CD4-positive, alpha-beta T cell treated with Interleukin-15 for 1 hour (primary cell): Measurements from ENCODE around the gene CAST.
"Not testable (repeated sequence)": the region's sequence is repeated elsewhere in the genome, so short reads cannot be mapped to it uniquely, and the experiment has no call there.

Source experiments
- DNase-seq: peaks from one replicate; pipeline ENCODE4 v3.0.0-alpha.2; 2020

The CAST gene

DNA sequence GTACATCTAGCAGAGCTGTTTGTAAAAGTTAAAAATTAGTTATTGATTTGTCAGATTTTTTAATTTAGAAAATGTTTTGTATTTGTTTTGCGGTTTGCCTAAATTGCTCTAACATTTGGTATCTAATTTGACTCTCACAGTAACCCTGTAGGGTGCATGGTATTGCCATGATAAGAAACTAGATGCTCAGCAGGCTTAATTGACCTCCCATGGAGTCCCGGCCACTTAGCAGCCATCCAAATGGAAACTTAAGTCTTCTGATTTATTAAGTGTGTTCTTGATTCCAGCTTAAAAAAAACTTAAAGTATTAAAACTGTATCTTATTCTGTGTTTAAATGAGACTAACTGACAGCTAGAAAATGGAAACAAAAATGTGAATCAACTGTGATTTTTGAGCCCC is 54.5 kb downstream of the CAST start:
- DNase-seq: no peak

DNA sequence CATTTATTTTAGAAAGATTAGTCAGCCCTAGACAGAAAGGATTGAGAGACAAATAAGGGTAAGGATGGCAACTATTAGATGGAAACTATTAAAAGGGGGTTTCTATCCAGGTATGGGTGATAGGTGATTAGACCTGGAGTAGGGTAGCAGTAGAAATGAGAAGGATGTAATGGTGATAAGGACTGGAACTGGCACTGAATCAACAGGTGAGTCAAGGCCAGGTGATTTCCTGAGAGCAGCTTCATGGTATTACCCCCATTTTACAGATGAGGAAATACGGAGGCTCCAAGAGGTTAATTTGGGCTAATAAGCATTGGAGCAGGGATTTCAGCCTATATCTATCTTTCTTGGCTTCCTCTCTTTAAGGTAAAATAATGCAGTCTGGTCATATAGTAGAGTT is 55.7 kb downstream of the CAST start:
- no peak for DNase-seq

DNA sequence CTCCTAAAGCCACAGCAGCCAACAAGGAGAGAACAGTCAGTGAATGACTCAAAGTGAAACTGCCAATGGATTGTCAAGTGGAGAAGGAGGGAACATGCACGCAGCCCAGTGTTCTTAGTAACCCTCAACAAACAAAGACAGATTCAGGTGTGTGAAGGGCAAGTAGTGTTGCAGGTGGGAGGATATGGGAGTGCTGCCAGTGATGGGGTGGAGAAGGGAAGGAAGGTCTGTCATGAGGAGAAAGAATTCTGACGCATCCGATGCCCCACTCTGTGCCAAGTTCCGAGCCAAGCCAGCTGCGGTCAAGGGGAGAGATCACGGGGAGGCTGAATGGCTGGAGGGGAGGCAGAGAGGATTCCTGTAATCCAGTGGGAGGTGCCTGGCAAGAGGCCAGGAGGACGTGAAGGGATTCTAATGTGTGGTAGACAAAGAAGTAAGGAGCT is 56.5 kb downstream of the CAST start:
- DNase-seq: no peak

DNA sequence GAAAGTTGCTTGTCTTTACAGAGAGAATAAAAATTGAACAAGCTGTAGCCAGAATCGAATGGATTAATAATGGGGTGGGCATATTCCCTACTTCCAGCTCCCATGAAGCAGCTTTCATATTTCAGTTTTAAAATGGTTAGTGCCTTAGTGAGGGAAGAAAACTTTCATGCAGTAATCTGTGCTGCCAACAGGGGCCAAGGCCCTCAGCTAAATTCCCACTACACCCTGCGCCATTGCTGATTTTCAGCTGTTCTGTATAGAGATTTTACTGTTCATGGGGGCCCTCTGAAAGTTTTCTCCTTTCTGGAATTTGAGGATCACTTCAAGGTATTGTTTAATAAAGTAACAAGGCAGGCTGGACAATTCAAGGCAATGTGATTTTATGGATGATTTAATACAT is 58.2 kb downstream of the CAST start:
- no peak for DNase-seq

DNA sequence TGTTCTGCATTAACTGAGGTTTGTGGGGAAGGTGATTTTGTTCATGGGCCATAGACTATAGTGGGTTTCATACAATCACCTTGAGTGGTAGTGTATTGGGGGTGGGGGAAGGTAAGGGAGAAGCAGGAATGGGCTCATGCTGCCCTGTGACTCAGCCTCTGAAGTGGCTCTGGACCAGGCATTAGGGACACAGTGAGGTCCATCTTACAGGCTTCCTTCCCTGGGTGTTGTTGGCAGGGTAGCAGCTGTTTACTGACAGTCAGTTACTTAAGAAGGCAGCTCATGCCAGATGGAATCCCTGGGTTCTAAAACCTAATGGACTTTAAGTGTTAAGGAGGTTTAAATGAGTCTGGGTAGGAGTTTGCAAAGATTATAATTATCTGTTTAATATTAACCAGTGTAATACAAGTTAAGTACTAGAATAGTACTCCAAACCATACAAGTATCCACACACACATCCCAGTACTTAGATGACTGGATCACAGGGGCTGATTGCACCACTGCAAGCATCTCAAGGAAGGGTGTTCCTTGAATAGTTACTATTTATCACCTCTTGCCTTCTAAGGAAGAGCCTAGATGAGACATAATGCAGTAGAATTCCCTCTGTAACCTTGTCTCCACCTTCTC is 59.3 kb downstream of the CAST start:
- DNase-seq: no peak

DNA sequence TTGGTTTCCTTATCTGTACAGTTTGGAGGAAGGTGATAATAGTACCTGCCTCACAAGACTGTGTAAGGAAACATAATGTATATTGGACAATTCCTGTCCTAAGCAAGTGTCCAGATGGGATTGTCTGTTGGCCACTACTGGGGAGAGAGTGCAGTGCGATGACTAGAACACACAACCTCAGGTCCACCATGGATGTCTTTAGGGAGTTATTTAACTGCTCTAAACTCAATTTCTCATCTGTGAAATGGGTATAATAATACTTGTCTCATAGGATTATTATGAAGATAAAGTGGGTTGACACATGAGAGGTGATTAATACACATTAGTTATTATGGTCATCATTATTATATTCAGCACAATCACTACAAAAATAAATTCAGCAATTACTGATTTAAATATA is 63.1 kb downstream of the CAST start:
- no peak for DNase-seq

DNA sequence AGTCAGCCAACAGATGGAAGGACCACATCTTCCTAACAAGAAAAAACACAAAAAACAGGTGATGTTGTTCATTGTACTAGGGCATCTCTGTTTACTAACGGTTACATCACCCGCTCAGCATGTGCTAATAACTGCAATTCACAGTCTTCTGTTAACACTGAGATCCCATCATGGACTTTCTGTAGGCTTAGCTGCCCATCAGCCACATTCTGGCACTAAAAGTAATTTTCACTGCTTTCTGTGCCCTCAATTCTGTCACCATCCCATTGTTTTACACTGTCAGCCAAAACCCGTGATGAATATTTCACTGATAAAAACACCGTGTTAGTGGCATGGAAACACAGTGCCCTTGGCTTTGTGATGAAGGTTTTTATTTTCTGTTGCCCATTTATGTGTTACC is 64.6 kb downstream of the CAST start:
- no peak for DNase-seq

DNA sequence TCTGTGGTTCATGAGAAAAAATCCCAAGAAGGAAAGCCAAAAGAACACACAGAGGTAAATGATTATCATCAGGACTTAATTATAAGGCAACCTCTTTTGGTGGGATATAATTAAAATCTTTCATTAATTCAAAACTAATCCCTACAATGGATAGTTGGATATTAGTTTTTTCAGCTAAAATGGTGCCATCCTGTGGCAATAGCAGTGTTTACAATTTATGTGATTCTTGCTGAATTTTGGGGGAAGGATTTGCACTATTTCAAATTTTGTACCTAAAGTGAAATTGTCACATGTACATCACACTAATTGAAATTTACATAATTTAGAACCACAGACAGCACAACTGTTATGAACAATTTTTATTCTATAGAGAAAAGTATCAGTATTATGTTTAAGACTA is 67.0 kb downstream of the CAST start:
- DNase-seq: no peak

DNA sequence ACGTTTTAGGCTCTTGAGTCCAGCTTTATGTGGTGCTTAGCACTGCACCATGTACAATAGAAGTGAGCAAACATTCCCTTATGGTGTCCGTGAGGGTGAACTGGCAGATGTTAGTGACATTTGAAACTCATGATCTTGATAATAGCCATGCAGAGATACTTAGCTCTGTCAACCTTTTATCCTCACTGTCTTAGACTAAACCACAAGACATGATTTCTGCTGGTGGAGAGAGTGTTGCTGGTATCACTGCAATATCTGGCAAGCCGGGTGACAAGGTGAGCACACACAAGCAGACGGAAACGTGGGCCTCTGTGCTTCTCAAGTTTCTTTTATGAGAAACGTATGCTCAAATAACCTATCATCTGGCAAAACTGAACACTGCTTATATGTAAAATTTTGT is 68.4 kb downstream of the CAST start:
- no peak for DNase-seq

DNA sequence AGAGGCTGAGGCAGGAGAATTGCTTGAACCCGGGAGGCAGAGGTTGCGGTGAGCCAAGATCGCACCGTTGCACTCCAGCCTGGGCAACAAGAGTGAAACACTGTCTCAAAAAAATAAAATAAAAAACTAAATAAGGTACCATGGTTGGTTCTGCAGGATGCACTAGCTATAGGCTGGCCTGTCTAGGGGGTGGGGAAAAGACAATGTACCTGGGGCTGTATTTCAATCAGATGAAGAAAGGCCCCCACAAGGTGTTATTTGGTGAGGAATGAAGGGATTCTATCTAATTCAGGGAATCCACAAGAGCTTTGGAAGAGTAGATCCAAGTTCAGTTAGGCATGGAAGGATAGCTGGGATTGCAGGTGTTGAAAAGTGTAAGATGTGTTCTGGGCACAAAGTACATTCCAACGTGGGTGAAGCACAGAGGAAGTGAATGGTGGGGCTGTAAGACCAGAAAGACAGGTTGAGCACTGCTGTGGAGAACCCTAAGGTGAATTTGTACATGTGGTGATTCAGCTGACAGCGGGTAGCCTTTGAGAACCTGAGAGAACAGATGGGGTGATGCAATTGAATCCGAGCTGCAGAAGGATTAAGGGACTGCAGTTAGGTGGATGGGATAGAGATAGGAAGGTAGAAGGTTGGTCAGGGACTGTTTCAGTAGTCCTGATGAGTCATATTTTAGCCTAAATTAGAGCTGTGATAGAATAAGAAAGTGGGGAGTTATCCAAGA is 71.8 kb downstream of the CAST start:
- DNase-seq: no peak

DNA sequence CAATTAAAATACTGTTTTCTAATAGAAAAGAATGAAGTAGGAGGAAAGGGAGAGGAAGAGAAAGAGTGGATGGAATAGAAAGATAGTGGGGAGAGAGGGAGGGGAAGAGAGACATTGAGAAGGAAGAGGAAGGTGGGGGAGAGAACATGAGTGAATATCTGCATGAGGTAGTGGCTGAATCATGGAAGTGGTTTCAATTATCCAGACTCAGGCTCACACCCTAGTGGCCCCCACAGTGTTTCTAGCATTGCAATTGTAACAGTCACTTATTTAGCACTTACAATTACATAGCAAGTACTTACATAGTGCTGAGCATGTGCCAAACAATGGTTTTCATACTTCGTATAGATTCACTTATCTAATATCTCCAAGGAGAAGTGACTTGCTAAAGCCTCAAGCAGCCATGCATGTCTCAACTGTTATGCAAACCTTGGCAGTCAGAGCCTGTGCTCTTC is 72.7 kb downstream of the CAST start:
- no peak for DNase-seq

DNA sequence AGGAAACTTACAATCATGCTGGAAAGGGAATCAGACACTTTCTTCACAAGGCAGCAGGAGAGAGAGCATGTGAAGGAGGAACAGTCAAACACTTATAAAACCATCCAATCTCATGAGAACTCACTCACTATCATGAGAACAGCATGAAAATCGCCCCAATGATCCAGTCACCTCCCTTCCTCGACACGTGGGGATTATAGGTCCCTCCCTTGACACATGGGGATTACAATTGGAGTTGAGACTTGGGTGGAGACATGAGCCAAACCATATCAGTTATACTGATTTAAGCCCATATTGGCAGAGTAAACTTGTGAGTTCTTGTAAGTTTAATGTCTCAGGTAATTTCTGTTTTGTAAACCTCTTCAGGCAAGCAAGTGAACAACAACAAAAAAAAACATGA is 74.8 kb downstream of the CAST start:
- no peak for DNase-seq

DNA sequence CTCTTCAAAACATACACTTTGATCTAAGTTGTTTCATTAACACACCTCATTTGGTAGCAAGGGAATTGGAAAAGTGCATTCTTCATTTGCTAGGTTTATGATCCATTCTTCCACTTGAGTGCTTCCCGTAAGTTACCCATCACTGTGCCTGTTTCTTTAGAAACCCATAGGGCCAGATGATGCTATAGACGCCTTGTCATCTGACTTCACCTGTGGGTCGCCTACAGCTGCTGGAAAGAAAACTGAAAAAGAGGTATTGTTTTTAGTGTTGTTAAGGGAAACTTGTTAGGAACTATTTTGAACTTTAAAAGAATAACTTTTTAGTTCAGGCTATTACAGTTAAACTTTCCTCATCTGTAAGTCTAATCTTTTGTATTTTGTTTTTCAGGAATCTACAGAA is 78.9 kb downstream of the CAST start:
- DNase-seq: no peak

DNA sequence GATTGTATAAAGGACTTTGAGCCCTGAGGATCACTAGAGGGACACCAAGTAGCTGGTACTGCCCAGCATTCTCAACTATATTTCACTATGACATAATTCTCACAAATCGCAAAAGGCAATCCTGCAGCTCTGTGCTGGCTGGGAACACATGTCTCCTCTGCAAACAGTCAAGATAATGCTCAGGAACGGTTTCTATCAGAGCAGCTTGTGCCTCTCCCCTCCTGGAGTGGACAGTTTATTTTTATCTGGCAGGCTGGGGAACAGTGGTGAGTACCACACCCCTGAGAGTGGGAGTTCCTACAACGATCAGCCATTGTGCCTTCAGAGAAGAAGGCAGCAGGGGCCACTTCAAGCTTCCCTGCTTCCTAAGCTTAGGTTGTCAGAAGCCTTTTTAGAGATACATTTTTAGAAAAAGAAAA is 79.7 kb downstream of the CAST start:
- no peak for DNase-seq

DNA sequence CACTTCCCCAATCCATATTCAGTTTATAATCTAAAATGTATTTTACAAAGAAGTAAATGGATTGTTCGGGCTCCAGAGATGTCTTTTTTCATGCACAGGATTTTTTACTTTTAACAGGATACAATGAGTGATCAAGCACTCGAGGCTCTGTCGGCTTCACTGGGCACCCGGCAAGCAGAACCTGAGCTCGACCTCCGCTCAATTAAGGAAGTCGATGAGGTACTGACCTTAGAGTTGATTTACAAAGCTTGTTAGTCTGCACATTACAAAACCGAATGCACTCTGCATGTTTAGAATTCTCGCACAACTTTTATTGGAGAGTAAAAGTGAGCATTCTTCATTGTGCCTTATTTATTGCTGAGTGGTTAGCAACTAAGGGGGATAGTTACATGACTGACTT is 80.4 kb downstream of the CAST start:
- DNase-seq: no peak

DNA sequence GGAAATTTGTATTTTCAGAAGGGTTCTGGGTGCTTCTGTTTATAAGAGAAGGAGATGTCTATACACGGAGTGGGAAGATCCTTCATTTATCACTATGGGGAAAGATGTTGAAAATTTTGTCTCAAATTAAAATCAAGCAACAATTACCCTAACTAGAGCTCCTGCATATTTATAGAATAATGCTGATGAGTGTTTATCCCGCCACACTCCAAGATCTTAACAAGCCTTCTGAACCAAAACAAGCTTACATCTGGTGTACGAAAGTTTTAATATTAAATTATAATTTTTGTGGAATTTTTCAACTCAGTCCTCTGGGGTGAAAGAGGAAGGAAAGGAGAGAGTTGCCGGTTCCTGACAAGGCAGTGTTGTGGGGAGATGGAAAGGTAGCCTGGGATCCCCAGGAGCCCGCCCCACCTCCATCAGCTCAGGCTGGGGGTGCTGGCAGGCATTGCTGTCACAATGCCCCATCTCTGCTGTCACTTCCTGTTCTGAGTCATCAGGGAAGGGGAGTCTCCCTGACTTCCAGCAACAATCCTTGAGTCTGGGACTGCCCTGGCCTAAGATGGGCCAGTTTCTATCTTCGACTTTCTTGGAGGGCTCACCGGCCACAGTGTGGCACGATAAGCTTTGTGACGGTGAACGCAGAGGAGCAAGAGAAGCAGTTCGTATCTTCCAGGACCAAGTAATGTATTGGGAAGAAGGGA is 81.0 kb downstream of the CAST start:
- peak; percentile 18 for DNase-seq

DNA sequence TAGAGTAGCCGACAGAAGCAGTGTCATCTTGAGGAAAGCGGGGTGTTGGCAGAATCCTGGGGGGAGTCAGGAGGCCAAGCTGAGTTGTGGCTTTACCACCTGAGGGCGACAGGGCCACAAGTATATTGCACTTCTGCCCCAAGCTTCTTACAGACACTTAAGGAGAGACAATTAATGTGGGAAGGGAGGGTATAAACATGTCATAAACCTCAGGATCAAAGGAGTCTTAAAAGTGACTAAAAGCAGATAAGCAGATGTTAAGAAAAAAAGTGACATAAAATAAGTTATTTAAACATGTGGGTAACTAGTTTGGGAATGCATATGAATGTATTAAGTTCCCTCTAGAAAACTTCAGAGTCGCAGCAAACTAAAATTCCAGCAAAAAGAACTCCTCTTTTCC is 81.6 kb downstream of the CAST start:
- DNase-seq: no peak

DNA sequence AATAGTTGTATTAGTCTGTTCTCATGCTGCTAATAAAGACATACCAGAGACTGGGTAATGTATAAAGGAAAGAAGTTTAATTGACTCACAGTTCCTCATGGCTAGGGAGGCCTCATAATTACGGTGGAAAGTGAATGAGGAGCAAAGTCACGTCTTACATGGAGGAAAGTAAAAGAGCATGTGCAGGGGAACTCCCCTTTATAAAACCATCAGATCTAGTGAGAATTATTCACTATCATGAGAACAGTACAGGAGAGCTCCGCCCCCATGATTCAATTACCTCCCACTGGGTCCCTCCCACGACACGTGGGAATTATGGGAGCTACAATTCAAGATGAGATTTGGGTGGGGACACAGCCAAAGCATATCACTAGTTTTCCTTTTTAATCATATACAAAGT is 82.0 kb downstream of the CAST start:
- DNase-seq: not testable (repeated sequence)

DNA sequence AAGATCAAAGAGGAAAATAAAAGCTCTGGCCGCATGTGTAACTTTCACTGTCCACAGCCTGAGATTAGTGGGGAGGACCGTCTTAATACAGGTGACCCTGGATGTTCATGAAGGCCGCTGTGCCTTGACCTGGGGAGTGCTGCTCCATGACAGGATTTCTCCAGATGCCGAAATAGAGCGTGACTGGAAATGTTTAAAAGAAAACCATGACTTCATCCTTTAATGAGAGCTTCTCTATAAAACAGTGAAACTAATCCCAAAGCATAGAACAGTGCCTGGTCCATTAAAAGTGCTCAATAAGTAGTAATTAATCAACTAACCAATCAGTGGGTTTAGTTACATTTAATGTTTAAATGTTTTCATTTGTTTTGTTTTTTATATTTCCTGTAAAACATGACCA is 82.8 kb downstream of the CAST start:
- no peak for DNase-seq

DNA sequence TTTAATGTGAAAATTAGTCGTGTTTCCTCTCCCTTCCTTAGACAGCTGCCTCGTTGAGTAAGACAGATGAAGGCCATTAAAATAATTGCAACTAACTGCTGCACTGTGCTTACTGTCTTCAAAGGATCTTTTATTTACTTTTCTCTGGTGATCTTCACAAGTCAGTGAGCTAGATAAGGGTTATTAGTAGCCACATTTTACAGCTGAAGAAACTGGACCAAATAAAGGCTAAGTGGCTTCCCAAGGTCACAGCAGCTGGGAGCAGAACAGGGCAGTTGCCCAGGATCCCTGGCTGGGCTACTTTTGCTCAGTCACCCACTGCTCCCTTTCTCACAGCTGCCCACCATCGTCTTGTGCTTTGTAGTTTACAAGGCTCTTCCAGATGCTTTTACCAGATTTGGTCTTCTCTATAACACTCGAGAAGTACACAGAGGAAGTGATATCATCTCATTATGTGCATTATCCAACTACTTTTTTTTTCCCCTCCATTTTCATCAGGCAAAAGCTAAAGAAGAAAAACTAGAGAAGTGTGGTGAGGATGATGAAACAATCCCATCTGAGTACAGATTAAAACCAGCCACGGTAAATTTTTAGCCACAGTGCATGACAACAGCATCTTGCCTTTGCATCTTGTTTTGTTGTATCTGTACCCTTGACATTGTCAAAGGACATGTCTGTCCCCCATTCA is 83.8 kb downstream of the CAST start:
- DNase-seq: no peak

DNA sequence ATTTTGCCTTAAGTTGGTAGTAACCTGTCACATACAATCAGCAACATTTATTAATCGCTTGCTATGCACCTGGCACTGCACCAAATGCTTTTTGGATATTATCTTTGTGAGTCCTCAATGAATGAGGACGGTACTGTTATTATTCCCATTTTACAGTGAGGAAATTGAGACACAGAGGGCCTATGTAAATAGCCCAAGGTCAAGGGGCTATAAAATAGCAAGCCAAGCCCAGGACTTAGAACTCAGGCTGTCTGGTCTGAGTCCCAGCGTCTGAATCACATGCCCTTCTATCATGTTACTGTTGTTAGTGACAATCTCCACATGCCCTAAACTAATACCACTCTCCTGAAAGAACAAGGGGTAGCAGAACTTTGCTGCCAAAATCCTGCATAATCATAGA is 85.5 kb downstream of the CAST start:
- DNase-seq: no peak

DNA sequence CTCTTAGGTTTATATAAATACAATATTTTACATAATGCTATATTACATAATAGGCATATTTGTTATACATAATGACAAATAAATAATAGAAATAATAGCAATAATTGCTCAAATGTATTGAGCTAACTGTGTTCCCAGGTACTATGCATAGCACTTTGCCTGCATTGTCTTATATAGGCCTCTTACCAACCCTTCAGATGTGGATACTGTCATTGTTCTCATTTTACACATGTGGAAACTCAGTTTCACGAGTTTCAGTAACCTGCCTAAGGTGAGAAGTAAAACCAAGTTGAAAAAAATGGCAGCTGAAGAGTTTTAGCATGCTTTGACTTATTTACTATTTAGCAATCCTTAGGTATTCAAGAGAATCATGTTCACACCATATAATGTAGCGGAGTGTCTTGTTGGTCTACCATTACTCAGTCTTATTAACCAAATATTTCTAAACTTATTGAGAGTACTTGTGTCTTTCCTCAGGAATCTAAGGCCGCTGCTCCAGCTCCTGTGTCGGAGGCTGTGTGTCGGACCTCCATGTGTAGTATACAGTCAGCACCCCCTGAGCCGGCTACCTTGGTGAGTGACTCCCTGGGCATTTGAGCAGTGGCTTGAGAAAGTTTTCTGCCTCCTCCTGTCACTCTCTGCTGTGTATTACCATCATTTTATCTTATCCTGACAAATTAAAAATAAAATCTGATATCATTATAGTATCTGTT is 88.1 kb downstream of the CAST start:
- DNase-seq: no peak
